DOHH2 (cell line): ENCODE measurements around the gene IRF2.

ENCODE experiments used
- EZH2phosphoT487 ChIP-seq: fragments of 200-600 bp; sonication (generic); IDR thresholded peaks from 2 replicates; pipeline ENCODE4 v1.6.1; 2017; ENCODE audit warnings: borderline replicate concordance, mild to moderate bottlenecking, antibody characterized with exemption, low read length, moderate library complexity, mixed read lengths
- TF ChIP-seq, protein P1 (sequence below): fragments of 200-600 bp; sonication (generic); IDR thresholded peaks from one replicate; pipeline ENCODE4 v1.5.1; 2014; ENCODE audit warnings: antibody characterized with exemption, mild to moderate bottlenecking, low read depth, low read length; ENCODE audit not compliant: poor library complexity, severe bottlenecking

DNA sequence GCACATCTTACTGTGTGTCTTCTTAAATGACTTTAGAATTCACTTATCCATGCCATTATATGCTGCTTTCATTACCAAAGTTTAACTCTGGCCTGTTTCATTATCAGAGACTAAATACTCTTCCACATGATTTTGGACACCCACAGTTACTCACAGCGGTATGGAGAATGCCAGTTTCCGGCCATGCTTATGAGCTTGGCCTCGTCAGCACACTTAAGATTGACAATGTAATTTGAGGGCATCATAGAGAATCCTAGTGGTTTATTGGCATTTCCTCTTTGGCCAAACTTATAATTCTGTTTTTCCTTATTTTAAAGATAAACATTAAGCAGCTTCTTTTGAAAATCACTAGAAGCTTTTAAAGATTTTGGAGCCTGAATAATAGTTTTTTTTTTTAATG, 104.5 kb downstream of the IRF2 start:
- TF ChIP-seq, protein P1, sequence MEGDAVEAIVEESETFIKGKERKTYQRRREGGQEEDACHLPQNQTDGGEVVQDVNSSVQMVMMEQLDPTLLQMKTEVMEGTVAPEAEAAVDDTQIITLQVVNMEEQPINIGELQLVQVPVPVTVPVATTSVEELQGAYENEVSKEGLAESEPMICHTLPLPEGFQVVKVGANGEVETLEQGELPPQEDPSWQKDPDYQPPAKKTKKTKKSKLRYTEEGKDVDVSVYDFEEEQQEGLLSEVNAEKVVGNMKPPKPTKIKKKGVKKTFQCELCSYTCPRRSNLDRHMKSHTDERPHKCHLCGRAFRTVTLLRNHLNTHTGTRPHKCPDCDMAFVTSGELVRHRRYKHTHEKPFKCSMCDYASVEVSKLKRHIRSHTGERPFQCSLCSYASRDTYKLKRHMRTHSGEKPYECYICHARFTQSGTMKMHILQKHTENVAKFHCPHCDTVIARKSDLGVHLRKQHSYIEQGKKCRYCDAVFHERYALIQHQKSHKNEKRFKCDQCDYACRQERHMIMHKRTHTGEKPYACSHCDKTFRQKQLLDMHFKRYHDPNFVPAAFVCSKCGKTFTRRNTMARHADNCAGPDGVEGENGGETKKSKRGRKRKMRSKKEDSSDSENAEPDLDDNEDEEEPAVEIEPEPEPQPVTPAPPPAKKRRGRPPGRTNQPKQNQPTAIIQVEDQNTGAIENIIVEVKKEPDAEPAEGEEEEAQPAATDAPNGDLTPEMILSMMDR: no peak
- no peak for TF ChIP-seq EZH2phosphoT487
